ENCODE data around the gene SRCAP.

DNA sequence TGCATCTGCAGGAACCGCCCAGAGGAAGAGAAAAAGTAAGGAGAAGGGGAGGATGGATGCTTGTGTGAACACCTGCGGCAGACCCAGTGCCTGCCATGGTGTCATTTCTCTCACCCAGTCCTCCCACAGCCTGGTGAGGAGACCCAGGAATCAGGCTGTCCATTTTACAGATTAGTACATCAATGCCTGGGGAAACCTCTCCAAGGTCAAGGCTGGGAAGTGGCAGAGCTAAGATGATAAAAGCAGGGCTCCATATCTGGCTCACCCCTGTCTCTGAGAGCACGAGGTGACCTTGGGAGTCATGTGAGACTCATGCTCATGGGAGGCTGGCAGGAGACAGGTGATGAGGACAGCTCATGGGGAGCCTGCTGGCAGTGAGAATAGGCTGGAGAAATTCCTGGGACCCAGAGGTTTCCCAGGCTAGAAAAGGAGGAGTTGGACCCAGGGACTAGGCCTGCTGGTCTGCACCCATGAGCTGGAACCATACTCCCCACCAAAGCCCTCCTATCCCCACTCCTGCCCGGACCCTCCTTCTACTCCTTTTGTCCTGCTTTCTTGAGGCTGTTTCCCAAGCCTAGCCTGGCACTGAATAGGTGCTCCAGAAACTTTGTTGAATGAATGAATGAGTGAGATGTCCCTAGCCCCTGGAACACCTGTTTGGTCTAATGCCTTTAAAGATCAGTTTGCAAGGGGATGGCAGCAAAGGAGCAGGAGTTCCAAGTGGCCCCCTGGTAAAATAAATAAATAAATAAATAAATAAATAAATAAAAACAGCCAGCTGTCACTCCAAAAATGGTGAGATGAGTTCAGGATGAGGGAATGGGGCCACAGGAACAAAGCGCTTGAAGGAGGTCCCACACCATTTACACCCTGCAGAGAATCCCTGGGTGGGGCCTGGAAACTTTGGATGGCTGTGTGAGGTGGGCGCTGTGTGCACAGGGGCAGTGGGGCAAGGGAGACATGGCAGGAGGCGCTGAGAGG lies 86.4 kb downstream of the SRCAP start:
- TF ChIP-seq, protein P1, sequence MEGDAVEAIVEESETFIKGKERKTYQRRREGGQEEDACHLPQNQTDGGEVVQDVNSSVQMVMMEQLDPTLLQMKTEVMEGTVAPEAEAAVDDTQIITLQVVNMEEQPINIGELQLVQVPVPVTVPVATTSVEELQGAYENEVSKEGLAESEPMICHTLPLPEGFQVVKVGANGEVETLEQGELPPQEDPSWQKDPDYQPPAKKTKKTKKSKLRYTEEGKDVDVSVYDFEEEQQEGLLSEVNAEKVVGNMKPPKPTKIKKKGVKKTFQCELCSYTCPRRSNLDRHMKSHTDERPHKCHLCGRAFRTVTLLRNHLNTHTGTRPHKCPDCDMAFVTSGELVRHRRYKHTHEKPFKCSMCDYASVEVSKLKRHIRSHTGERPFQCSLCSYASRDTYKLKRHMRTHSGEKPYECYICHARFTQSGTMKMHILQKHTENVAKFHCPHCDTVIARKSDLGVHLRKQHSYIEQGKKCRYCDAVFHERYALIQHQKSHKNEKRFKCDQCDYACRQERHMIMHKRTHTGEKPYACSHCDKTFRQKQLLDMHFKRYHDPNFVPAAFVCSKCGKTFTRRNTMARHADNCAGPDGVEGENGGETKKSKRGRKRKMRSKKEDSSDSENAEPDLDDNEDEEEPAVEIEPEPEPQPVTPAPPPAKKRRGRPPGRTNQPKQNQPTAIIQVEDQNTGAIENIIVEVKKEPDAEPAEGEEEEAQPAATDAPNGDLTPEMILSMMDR (IDR thresholded peaks at IDR 0.05): no peak
- no peak for TF ChIP-seq POLR2A (IDR thresholded peaks at IDR 0.05)
